Activated CD8-positive, alpha-beta memory T cell treated with anti-CD3 and anti-CD28 coated beads, Interleukin-2, amount 50 U/mL, for 24 hours (primary cell): ENCODE measurements around the gene ADRA2B.
"Not testable (repeated sequence)": the region's sequence is repeated elsewhere in the genome, so short reads cannot be mapped to it uniquely, and the experiment has no call there.

Experiments used
- DNase-seq: peaks from one replicate; pipeline ENCODE4 v3.0.0-alpha.2; 2020; ENCODE audit errors: extremely low read depth

The ADRA2B gene

GRCh38 chr2:96069878-96070277, 46.5 kb downstream of the ADRA2B start:
- not testable (repeated sequence) for DNase-seq

GRCh38 chr2:96067902-96068581, 48.3 kb downstream of the ADRA2B start:
- DNase-seq = not testable (repeated sequence)

GRCh38 chr2:96067098-96067660, 49.2 kb downstream of the ADRA2B start:
- DNase-seq = not testable (repeated sequence)

- not testable (repeated sequence) for DNase-seq
Measured at GRCh38 chr2:96066511-96066910, 49.9 kb downstream of the ADRA2B start.

GRCh38 chr2:96065954-96066353, 50.4 kb downstream of the ADRA2B start:
- not testable (repeated sequence) for DNase-seq

- DNase-seq = no peak
Measured at GRCh38 chr2:96065381-96065930, 50.9 kb downstream of the ADRA2B start.

- not testable (repeated sequence) for DNase-seq
Measured at GRCh38 chr2:96064760-96065159, 51.6 kb downstream of the ADRA2B start.

GRCh38 chr2:96064047-96064675, 52.2 kb downstream of the ADRA2B start:
- not testable (repeated sequence) for DNase-seq

GRCh38 chr2:96063116-96063899, 53.1 kb downstream of the ADRA2B start:
- not testable (repeated sequence) for DNase-seq
